SU-DHL-6 (cell line): Measurements from ENCODE around the gene SLC30A2.
"Not testable (repeated sequence)": the region's sequence is repeated elsewhere in the genome, so short reads cannot be mapped to it uniquely, and the experiment has no call there.

ENCODE experiments used
- H2AFZ ChIP-seq: fragments of 200-600 bp; sonication (generic); 2 replicates; pipeline ENCODE4 v1.6.1; 2014; ENCODE audit warnings: low read depth, mild to moderate bottlenecking, moderate library complexity, mixed read lengths, antibody characterized with exemption, low read length; ENCODE audit not compliant: severe bottlenecking
- H3F3A ChIP-seq: fragments of 200-600 bp; shearing (Covaris generic); 2 replicates; pipeline ENCODE4 v1.6.0; 2016; ENCODE audit warnings: antibody characterized with exemption, mild to moderate bottlenecking; ENCODE audit not compliant: insufficient read depth
- H3K27ac ChIP-seq: fragments of 200-600 bp; sonication (generic); 2 replicates; pipeline ENCODE4 v1.5.1; 2016; ENCODE audit warnings: low read depth, mild to moderate bottlenecking, low read length, moderate library complexity, mixed read lengths
- H3K27me3 ChIP-seq: fragments of 200-600 bp; sonication (generic), shearing (Covaris generic); 2 replicates; pipeline ENCODE4 v1.6.0; 2014; ENCODE audit warnings: mild to moderate bottlenecking, low read length
- H3K36me3 ChIP-seq: fragments of 200-600 bp; sonication (generic); 2 replicates; pipeline ENCODE4 v1.6.1; 2014; ENCODE audit warnings: mild to moderate bottlenecking, low read length, mixed read lengths
- H3K4me2 ChIP-seq: fragments of 300-600, 200-600 bp; shearing (Covaris generic), sonication (generic); 2 replicates; pipeline ENCODE4 v1.6.0; 2014; ENCODE audit warnings: low read length, low read depth, mild to moderate bottlenecking; ENCODE audit not compliant: poor library complexity, severe bottlenecking
- H3K4me3 ChIP-seq: fragments of 200-600 bp; sonication (generic); 2 replicates; pipeline ENCODE4 v1.5.1; 2014; ENCODE audit warnings: antibody characterized with exemption, low read length, mild to moderate bottlenecking, mixed read lengths; ENCODE audit not compliant: insufficient read depth, poor library complexity, severe bottlenecking
- H3K79me2 ChIP-seq: fragments of 200-600 bp; sonication (generic); 2 replicates; pipeline ENCODE4 v1.6.1; 2014; ENCODE audit warnings: mild to moderate bottlenecking, low read length, moderate library complexity; ENCODE audit not compliant: insufficient read depth
- H3K9ac ChIP-seq: fragments of 200-600 bp; sonication (generic); 2 replicates; pipeline ENCODE4 v1.7.0; 2014; ENCODE audit warnings: mild to moderate bottlenecking, low read length
- H3K9me2 ChIP-seq: fragments of 200-600 bp; sonication (generic); replicated peaks from 2 replicates; pipeline ENCODE4 v1.6.1; 2014; ENCODE audit warnings: low read length; ENCODE audit not compliant: insufficient read depth
- H3K9me3 ChIP-seq: fragments of 200-600 bp; sonication (generic); 2 replicates; pipeline ENCODE4 v1.6.1; 2014; ENCODE audit warnings: low read length, mixed read lengths; ENCODE audit not compliant: insufficient read depth
- H4K20me1 ChIP-seq: fragments of 200-600 bp; sonication (generic); 2 replicates; pipeline ENCODE4 v1.6.1; 2014; ENCODE audit warnings: low read depth, mild to moderate bottlenecking, antibody characterized with exemption, low read length, moderate library complexity, mixed read lengths
- EZH2phosphoT487 ChIP-seq: fragments of 200-600 bp; sonication (generic), shearing (Covaris generic); conservative IDR thresholded peaks from 2 replicates; pipeline ENCODE4 v1.6.1; 2018; ENCODE audit warnings: mild to moderate bottlenecking, antibody characterized with exemption, low read length, moderate library complexity, mixed read lengths
- TF ChIP-seq, protein P1 (sequence below): fragments of 200-600 bp; sonication (generic); IDR thresholded peaks from one replicate; pipeline ENCODE4 v1.5.1; 2017; ENCODE audit warnings: antibody characterized with exemption, mild to moderate bottlenecking, low read length, moderate library complexity; ENCODE audit not compliant: insufficient read depth, poor library complexity, severe bottlenecking

Gene SLC30A2, protein sequence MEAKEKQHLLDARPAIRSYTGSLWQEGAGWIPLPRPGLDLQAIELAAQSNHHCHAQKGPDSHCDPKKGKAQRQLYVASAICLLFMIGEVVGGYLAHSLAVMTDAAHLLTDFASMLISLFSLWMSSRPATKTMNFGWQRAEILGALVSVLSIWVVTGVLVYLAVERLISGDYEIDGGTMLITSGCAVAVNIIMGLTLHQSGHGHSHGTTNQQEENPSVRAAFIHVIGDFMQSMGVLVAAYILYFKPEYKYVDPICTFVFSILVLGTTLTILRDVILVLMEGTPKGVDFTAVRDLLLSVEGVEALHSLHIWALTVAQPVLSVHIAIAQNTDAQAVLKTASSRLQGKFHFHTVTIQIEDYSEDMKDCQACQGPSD

DNA sequence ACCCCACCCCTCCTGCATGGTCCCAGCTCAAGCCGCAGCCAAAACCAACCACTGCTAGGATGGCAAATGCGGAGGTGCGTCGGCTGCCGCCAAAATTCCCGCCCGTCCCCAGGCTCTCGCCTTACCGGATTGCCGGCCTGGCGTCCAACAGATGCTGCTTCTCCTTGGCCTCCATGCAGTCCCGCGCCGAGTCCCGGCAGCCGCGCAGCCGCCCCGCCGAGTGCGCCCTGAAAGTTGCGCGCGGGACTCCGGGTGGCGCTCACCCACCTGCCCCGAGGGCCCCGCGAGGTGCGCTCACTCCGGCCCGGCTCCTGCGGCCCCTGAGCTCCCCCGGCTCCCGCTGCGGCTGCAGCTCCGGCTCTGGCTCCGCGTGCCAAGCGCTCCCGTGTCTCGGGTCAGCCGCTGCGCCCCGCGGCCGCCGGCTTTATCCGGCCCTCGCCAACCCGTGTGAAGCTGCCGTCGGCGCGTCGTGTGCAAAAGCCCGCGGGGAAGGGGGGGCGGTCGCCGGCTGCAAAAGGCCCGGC is at the start of gene SLC30A2:
SLC30A2 (minus strand) TSS at position 397 of the 524 bp plus-strand sequence; CDS start at position 175, 222 bp downstream.
- H3K4me2 ChIP-seq, result no peak within 1 kb of the TSS

DNA sequence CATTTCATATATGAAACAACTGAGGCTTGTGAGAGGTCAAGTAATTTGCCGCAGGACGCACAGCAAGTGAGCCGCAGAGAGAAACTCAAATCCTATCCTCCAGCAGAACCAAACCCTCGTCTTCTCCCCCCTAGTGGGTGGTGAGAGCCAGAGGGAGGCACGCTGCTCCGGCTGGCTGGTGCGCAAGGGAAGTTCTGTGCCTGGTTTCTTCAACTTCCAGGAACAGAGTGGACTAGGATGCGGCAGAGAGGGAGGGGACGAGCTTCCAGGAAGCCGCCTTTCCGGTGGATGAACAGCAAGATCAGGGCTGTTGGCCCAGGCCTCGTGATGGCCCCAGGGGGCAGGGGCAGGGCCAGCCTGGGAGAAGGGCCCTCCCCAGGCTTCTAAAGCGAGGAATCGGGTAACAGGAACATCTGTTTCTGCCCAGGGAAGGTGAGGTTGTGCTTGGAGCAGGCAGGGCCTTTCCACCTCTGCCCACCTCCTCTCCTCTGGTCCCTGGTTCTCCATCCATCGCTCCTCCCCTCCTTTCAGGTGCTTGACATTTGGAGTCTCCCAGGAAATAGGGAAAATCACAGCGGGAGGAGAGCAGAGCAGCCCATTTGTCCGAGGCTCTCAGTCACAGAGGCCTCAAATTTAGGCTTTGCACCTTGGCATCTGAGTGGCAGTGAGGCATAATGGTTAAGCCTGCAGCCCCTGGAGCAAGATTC is 48.9 kb upstream of the SLC30A2 start:
- Histone ChIP-seq H3K4me3 (no peak overlapping the region), H3K4me2 (no peak overlapping the region), H3K36me3 (no peaks in the 10 kb centered on the region), H4K20me1 (no peaks in the 10 kb centered on the region), H3F3A (no peaks in the 10 kb centered on the region), H3K9me3 (no peaks in the 10 kb centered on the region), H3K79me2 (no peaks in the 10 kb centered on the region), H3K27ac (no peak overlapping the region), H3K27me3 (no peaks in the 10 kb centered on the region), H3K9ac (no peak overlapping the region), H3K9me2 (no peaks in the 10 kb centered on the region), H2AFZ (no peak overlapping the region)
- TF ChIP-seq EZH2phosphoT487, result no peak
- TF ChIP-seq, protein P1, sequence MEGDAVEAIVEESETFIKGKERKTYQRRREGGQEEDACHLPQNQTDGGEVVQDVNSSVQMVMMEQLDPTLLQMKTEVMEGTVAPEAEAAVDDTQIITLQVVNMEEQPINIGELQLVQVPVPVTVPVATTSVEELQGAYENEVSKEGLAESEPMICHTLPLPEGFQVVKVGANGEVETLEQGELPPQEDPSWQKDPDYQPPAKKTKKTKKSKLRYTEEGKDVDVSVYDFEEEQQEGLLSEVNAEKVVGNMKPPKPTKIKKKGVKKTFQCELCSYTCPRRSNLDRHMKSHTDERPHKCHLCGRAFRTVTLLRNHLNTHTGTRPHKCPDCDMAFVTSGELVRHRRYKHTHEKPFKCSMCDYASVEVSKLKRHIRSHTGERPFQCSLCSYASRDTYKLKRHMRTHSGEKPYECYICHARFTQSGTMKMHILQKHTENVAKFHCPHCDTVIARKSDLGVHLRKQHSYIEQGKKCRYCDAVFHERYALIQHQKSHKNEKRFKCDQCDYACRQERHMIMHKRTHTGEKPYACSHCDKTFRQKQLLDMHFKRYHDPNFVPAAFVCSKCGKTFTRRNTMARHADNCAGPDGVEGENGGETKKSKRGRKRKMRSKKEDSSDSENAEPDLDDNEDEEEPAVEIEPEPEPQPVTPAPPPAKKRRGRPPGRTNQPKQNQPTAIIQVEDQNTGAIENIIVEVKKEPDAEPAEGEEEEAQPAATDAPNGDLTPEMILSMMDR, result no peak

More for the DNA sequence above, at the start of gene SLC30A2:
- Histone ChIP-seq H3K9ac (no peak within 1 kb of the TSS), H3K79me2 (no peaks in the 10 kb centered on the region), H3K27ac (no peak within 1 kb of the TSS), H4K20me1 (no peaks in the 10 kb centered on the region), H3K9me3 (no peaks in the 10 kb centered on the region), H3F3A (no peaks in the 10 kb centered on the region), H3K9me2 (no peaks in the 10 kb centered on the region), H2AFZ (no peak within 1 kb of the TSS), H3K36me3 (no peaks in the 10 kb centered on the region), H3K4me3 (no peak within 1 kb of the TSS), H3K27me3 (no peaks in the 10 kb centered on the region)
- TF ChIP-seq, protein P1, result no peak
- no peak for TF ChIP-seq EZH2phosphoT487

DNA sequence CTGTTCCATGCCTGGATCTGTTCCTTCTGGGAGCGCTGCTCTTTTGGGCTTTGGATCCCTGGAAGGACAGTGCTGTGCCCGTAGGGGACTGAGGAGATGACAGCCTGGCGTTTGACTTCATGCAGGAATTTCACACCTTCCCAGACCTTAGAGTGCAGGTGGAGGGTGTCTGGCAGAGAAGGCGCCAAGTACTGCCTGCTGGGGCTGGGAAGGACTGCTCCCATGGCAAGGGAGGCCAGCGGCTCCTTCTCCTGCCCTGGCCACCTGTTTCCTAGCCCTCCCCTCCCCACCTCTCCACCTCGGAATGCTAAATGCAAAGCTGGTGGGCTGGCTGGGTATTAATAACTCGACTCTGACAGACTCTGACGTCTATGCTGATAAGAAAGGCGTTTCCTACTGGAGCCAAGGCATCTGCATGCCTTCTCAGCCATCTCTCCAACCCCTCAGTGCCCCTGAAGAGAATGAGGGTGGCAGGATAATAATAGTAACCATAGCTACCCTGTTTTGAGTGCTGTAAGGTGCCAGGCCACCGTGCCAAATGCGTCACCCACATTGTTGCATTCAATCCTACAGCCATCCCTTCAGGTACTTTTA is 48.3 kb upstream of the SLC30A2 start:
- no peak overlapping the region for H3K9ac ChIP-seq
- H3K4me2 ChIP-seq, result no peak overlapping the region
- H3K9me3 ChIP-seq, result no peaks in the 10 kb centered on the region
- H3K9me2 ChIP-seq, result no peaks in the 10 kb centered on the region
- H4K20me1 ChIP-seq, result no peaks in the 10 kb centered on the region
- H3K4me3 ChIP-seq, result no peak overlapping the region
- no peaks in the 10 kb centered on the region for H3F3A ChIP-seq
- no peaks in the 10 kb centered on the region for H3K36me3 ChIP-seq
- H3K27ac ChIP-seq, result no peak overlapping the region
- no peak overlapping the region for H2AFZ ChIP-seq
- no peak for TF ChIP-seq EZH2phosphoT487
- TF ChIP-seq, protein P1, result no peak
- H3K27me3 ChIP-seq, result no peaks in the 10 kb centered on the region
- no peaks in the 10 kb centered on the region for H3K79me2 ChIP-seq

DNA sequence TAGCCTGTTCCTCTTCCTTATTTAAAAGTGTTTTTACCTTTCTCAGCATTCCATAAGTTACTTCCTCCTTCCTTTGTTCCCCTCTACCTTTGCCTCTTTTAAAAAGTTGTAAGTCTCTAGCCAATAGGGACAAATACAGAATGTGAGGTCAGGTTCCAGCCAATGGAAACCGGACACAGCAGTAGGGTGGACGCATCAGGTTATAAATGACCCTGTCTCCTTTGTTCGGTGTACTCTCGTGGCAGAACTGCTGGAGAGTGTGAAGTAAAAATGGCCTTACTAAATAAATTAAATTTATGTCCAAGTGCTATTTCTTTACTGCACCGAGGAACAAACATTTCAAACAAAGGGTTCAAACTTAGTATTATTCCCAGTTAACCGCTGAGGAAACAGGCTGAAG is 47.7 kb upstream of the SLC30A2 start:
- not testable (repeated sequence) for H3K9me3 ChIP-seq, H3K36me3 ChIP-seq, H3K4me2 ChIP-seq, H3K9me2 ChIP-seq, H3K27me3 ChIP-seq, H3K4me3 ChIP-seq, H3K79me2 ChIP-seq, H3K9ac ChIP-seq, H3F3A ChIP-seq, H3K27ac ChIP-seq, H4K20me1 ChIP-seq, H2AFZ ChIP-seq
